Aorta (tissue), 5 donors: ENCODE results near the gene GABRR2. TPM values are rescaled to one million over a fixed set of nuclear protein-coding genes. Genes with fewer than 3 reads are reported as not detected.
A peak's percentile ranks its signal among the peaks of the same experiment; 100 is the strongest.

Experiments used
- ATAC-seq: fragments of 200-7000 bp; cut with Tn5 transposase; one replicate; pipeline ENCODE4 v1.9.1; 2022; ENCODE audit warnings: moderate library complexity; ENCODE audit not compliant: low FRiP score
- DNase-seq, 2 donors: peaks; one replicate each; pipeline ENCODE4 v3.0.0-alpha.2; 2020
- H3K27ac ChIP-seq, 2 donors: one replicate each; pipeline ENCODE4 v1.5.1; 2013; ENCODE audit warnings: low read length in 2 of 2, mild to moderate bottlenecking in 2 of 2, moderate library complexity in 2 of 2, control low read depth in 1 of 2, inconsistent platforms in 1 of 2, low read depth in 1 of 2
- H3K27me3 ChIP-seq, 2 donors: one replicate each; pipeline ENCODE4 v1.6.1; 2013; ENCODE audit warnings: control low read depth in 1 of 2, low read length in 1 of 2, mild to moderate bottlenecking in 1 of 2, moderate library complexity in 1 of 2; ENCODE audit not compliant: insufficient read depth in 2 of 2, control insufficient read depth in 1 of 2
- H3K36me3 ChIP-seq, 2 donors: one replicate each; pipeline ENCODE4 v1.6.1; 2013; ENCODE audit warnings: control low read depth in 1 of 2, low read length in 1 of 2, mild to moderate bottlenecking in 1 of 2; ENCODE audit not compliant: insufficient read depth in 2 of 2, control insufficient read depth in 1 of 2
- H3K4me1 ChIP-seq, 2 donors: one replicate each; pipeline ENCODE4 v1.6.1; 2013; ENCODE audit warnings: low read length in 2 of 2, control low read depth in 1 of 2, mild to moderate bottlenecking in 1 of 2, moderate library complexity in 1 of 2; ENCODE audit not compliant: insufficient read depth in 2 of 2, control insufficient read depth in 1 of 2
- H3K4me3 ChIP-seq, 2 donors: one replicate each; pipeline ENCODE4 v1.5.1; 2013; ENCODE audit warnings: low read length in 2 of 2, control low read depth in 1 of 2, mild to moderate bottlenecking in 1 of 2
- H3K9me3 ChIP-seq: one replicate; pipeline ENCODE4 v1.6.1; 2013; ENCODE audit warnings: mild to moderate bottlenecking, low read length; ENCODE audit not compliant: control insufficient read depth
- WGBS, 2 donors: extraction: QIAGEN DNeasy Blood & Tissue Kit; methylation state at CpG; one replicate each; pipeline ENCODE4 v1.1.7; 2013; 5-methylcytosine and 5-hydroxymethylcytosine counted together
- intact Hi-C, 2 donors: fragments of 100-400 bp; cut with DNase I; formaldehyde crosslinking; loops; one replicate each; pipeline versions ENCODE4 v1.14.2 to v1.15.0; 2022
- polyA plus RNA-seq, 2 donors: library from polyadenylated mRNA; stranded (reverse); fragments of 200-250 nt; gene quantifications; one replicate each; pipeline ENCODE4 v1.2.3, GENCODE V29; 2013
- total RNA-seq, 2 donors: library from RNA; stranded (reverse); fragmentation: NEBNext Ultra II Directional; extraction: Animal tissue kit (Norgen Biotek cat#: 25700); gene quantifications; one replicate each; pipeline ENCODE4 v1.2.1, GENCODE V29; 2021
- donor health status: healthy with polysubstance abuse.
- donor health status: Bipolar disorder and iron deficiency.
- donor health status: DM: no; HTN: no; CAD: no.
- donor health status: DM: no; HTN: no; CAD: no.
- donor health status: DM: yes; HTN: yes; CAD: no.

Gene GABRR2
- total and polyA plus RNA-seq, 4 donors = 0.82 to 3.6 (median 3.3) TPM; not detected in 1

- Histone ChIP-seq H3K27ac (no peak overlapping the region), H3K9me3 (no peaks in the 10 kb centered on the region), H3K4me1 (no peaks in the 10 kb centered on the region), H3K27me3 (no peaks in the 10 kb centered on the region), H3K4me3 (no peak overlapping the region), H3K36me3 (no peaks in the 10 kb centered on the region)
- intact Hi-C loops = no loop called here
- ATAC-seq (no peak), DNase-seq (no peak)
- WGBS, 2 donors = 87 to 92% methylated on average over 13 of the region's 13 CpGs
Measured at GRCh38 chr6:89290401-89291155, 24.5 kb downstream of the GABRR2 start.

GRCh38 chr6:89289710-89290109 is 25.4 kb downstream of the GABRR2 start:
- 92 to 94% methylated on average over 3 of the region's 3 CpGs for WGBS, 2 donors
- Histone ChIP-seq H3K9me3 (no peaks in the 10 kb centered on the region), H3K4me1 (no peaks in the 10 kb centered on the region), H3K27ac (no peak overlapping the region), H3K27me3 (no peaks in the 10 kb centered on the region), H3K4me3 (no peak overlapping the region), H3K36me3 (no peaks in the 10 kb centered on the region)
- no peak for ATAC-seq
- intact Hi-C loops = no loop called here
- DNase-seq = no peak

GRCh38 chr6:89287351-89288028 is 27.6 kb downstream of the GABRR2 start:
- intact Hi-C loops = no loop called here
- no peak overlapping the region for H3K4me3 ChIP-seq
- H3K27me3 ChIP-seq = no peaks in the 10 kb centered on the region
- 93 to 94% methylated on average over 9 of the region's 9 CpGs for WGBS, 2 donors
- no peaks in the 10 kb centered on the region for H3K4me1 ChIP-seq
- no peak for ATAC-seq
- no peak for DNase-seq
- H3K9me3 ChIP-seq = no peaks in the 10 kb centered on the region
- H3K36me3 ChIP-seq = no peaks in the 10 kb centered on the region
- no peak overlapping the region for H3K27ac ChIP-seq

- no peaks in the 10 kb centered on the region for H3K9me3 ChIP-seq
- H3K4me1 ChIP-seq = no peaks in the 10 kb centered on the region
- ATAC-seq (no peak), DNase-seq (no peak)
- no peaks in the 10 kb centered on the region for H3K36me3 ChIP-seq
- H3K27me3 ChIP-seq = no peaks in the 10 kb centered on the region
- intact Hi-C loops = no loop called here
- H3K27ac ChIP-seq = no peak overlapping the region
- WGBS, 2 donors = 76 to 81% methylated on average over 6 of the region's 6 CpGs
- H3K4me3 ChIP-seq = no peak overlapping the region
Measured at GRCh38 chr6:89286516-89286915, 28.6 kb downstream of the GABRR2 start.

- no peak overlapping the region for H3K27ac ChIP-seq
Measured at GRCh38 chr6:89284963-89285735, 29.9 kb downstream of the GABRR2 start.

GRCh38 chr6:89284081-89284480 is 31.0 kb downstream of the GABRR2 start:
- Histone ChIP-seq H3K27ac (no peak overlapping the region), H3K27me3 (no peaks in the 10 kb centered on the region), H3K4me3 (no peak overlapping the region), H3K36me3 (no peaks in the 10 kb centered on the region), H3K4me1 (no peaks in the 10 kb centered on the region), H3K9me3 (no peaks in the 10 kb centered on the region)
- 89 to 93% methylated on average over 3 of the region's 3 CpGs for WGBS, 2 donors
- ATAC-seq (no peak), DNase-seq (no peak)
- intact Hi-C loops = no loop called here

More at GRCh38 chr6:89284963-89285735, 29.9 kb downstream of the GABRR2 start:
- H3K36me3 ChIP-seq = no peaks in the 10 kb centered on the region
- 80 to 83% methylated on average over 15 of the region's 15 CpGs for WGBS, 2 donors
- no peak overlapping the region for H3K4me3 ChIP-seq
- H3K4me1 ChIP-seq = no peaks in the 10 kb centered on the region
- H3K27me3 ChIP-seq = no peaks in the 10 kb centered on the region
- no peaks in the 10 kb centered on the region for H3K9me3 ChIP-seq
- DNase-seq = no peak
- intact Hi-C loops = no loop called here
- ATAC-seq = no peak

- ATAC-seq (peak; percentile 42), DNase-seq (no peak)
- Histone ChIP-seq H3K4me3 (no peak overlapping the region), H3K27ac (no peak overlapping the region), H3K9me3 (no peaks in the 10 kb centered on the region), H3K36me3 (no peaks in the 10 kb centered on the region), H3K27me3 (no peaks in the 10 kb centered on the region), H3K4me1 (no peaks in the 10 kb centered on the region)
- intact Hi-C loops = no loop called here
- WGBS, 2 donors = 91% methylated on average over 9 of the region's 9 CpGs
Measured at GRCh38 chr6:89282749-89283148, 32.4 kb downstream of the GABRR2 start.

GRCh38 chr6:89281779-89282246 is 33.3 kb downstream of the GABRR2 start:
- DNase-seq = no peak
- no peak for ATAC-seq
- H3K9me3 ChIP-seq = no peaks in the 10 kb centered on the region
- H3K27ac ChIP-seq = no peak overlapping the region
- intact Hi-C loops = no loop called here
- 69 to 73% methylated on average over 10 of the region's 10 CpGs for WGBS, 2 donors
- H3K4me1 ChIP-seq = no peaks in the 10 kb centered on the region
- no peaks in the 10 kb centered on the region for H3K36me3 ChIP-seq
- no peak overlapping the region for H3K4me3 ChIP-seq
- no peaks in the 10 kb centered on the region for H3K27me3 ChIP-seq
